Upper lobe of left lung (tissue), 4 donors: ENCODE data around the gene GPR26.

Experiments used
- POLR2A ChIP-seq, 4 donors: fragments of 450-650 bp; IDR thresholded peaks; one replicate each; pipeline ENCODE4 v1.5.1; 2016 to 2017; ENCODE audit warnings: antibody characterized with exemption in 4 of 4, mild to moderate bottlenecking in 2 of 4
- TF ChIP-seq, protein P1 (sequence below), 6 experiments: fragments of 450-650 bp in 4 of 6; fragments of 200-600 bp in 2 of 6; sonication (generic) in 2 of 6; IDR thresholded peaks; one replicate each; pipeline ENCODE4 v1.5.1; 2016 to 2019; ENCODE audit warnings: antibody characterized with exemption in 6 of 6

DNA sequence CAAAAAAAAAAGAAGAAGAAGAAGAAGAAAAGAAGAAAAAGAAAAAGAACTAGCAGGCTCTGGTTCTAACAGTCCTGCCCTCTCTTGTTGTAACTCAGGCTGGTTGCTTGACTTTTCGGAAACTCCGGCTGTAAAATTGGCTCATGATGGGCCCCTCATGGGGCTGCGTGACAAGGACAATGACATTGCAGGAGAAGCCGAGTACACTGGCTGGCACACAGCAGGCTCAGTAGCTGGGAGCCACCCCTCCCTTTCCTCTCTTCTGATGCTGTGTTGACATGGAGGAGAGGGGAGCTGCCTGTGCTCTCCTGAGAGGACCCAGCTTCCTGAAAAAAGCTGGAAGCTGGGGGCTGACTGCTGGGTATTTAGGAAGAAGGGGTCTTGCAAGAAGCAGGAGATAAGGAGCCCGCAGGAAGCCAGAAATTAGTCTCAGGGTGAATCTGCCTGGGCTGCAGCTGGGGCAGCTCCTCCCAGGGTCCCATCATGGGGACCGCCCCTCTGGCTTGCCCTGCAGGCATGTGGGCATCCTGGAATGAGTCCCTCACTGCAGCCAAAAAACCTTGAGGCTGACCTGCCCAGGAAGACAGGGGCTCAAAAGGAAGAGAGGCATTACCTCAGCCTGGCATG is 14.6 kb upstream of the GPR26 start:
- TF ChIP-seq, protein P1, sequence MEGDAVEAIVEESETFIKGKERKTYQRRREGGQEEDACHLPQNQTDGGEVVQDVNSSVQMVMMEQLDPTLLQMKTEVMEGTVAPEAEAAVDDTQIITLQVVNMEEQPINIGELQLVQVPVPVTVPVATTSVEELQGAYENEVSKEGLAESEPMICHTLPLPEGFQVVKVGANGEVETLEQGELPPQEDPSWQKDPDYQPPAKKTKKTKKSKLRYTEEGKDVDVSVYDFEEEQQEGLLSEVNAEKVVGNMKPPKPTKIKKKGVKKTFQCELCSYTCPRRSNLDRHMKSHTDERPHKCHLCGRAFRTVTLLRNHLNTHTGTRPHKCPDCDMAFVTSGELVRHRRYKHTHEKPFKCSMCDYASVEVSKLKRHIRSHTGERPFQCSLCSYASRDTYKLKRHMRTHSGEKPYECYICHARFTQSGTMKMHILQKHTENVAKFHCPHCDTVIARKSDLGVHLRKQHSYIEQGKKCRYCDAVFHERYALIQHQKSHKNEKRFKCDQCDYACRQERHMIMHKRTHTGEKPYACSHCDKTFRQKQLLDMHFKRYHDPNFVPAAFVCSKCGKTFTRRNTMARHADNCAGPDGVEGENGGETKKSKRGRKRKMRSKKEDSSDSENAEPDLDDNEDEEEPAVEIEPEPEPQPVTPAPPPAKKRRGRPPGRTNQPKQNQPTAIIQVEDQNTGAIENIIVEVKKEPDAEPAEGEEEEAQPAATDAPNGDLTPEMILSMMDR (IDR thresholded peaks at IDR 0.05), result no peak
- TF ChIP-seq POLR2A (IDR thresholded peaks at IDR 0.05), result no peak
